ENCODE measurements around the gene LRMDA. TPM values are rescaled to one million over a fixed set of nuclear protein-coding genes. Genes with fewer than 3 reads are reported as not detected.

The LRMDA gene
- total and polyA plus RNA-seq, 2 donors (not counting 3 experiments of a cell fraction or from before 2014, with no cell fraction given), result 9.7 to 18.0 TPM

GRCh38 chr10:76302481-76302880 lies 871.1 kb downstream of the LRMDA start:
- H3K4me2 ChIP-seq (ENCODE audit: insufficient read depth, low read length), result no peak overlapping the region
- intact Hi-C loops (cut with micrococcal nuclease), result loop anchor here (2.0 to 5.0 kb wide), 2 partner anchors 245 to 266 kb away; no protein-coding TSS in a partner anchor
- CTCF ChIA-PET, result interaction anchor here (1.2 to 3.0 kb wide), 6 partner anchors 10 to 902 kb away, joined by 3 to 21 read pairs (median 9); partner anchors contain the start of gene ZNF503
- H3K36me3 ChIP-seq (ENCODE audit: control insufficient read depth in 2 of 2, extremely low read depth in 1 of 2, insufficient read depth in 2 of 2, low read length in 2 of 2), result no peaks in the 10 kb centered on the region
- no peaks in the 10 kb centered on the region for H3K27me3 ChIP-seq (ENCODE audit: control insufficient read depth in 2 of 2, insufficient read depth in 2 of 2, low read length in 2 of 2)
- no peaks in the 10 kb centered on the region for H3K9me3 ChIP-seq (replicated peaks; ENCODE audit: control insufficient read depth, insufficient read depth, low read length)
- DNase-seq (ENCODE audit: low read depth, low spot score), result no peak
- BruUV-seq (replicated peaks), result no TSS peak
- TF ChIP-seq EZH2 (IDR thresholded peaks at IDR 0.05; ENCODE audit: borderline replicate concordance, low read depth, low read length, severe bottlenecking) (no peak), JUN (IDR thresholded peaks at IDR 0.05; ENCODE audit: borderline replicate concordance, insufficient read depth, insufficient read length, low read depth) (no peak), CTCF (IDR thresholded peaks at IDR 0.05; ENCODE audit: extremely low read depth in 1 of 2, insufficient read depth in 1 of 2, low read depth in 1 of 2, low read length in 2 of 2) (no peak), GATA2 (IDR thresholded peaks at IDR 0.05; ENCODE audit: insufficient read depth, insufficient read length, low read depth, low read length) (no peak), POLR2A (IDR thresholded peaks at IDR 0.05; ENCODE audit: low read depth, low read length) (no peak), FOS (IDR thresholded peaks at IDR 0.05; ENCODE audit: borderline replicate concordance, insufficient read depth, low read length) (no peak), MAX (IDR thresholded peaks at IDR 0.05; ENCODE audit: insufficient read depth, insufficient read length) (no peak), POLR2AphosphoS5 (IDR thresholded peaks at IDR 0.05; ENCODE audit: insufficient read depth, low read depth, low read length) (no peak), MYC (IDR thresholded peaks at IDR 0.05; ENCODE audit: low read depth, low read length) (no peak)
- POLR2A ChIA-PET, result no interaction called here
- no peak overlapping the region for H3K9ac ChIP-seq (replicated peaks; ENCODE audit: extremely low read depth, insufficient read depth, low read length)
- H3K79me2 ChIP-seq (ENCODE audit: control insufficient read depth, insufficient read depth, low read length), result no peaks in the 10 kb centered on the region
- H2AFZ ChIP-seq (ENCODE audit: low read depth, low read length), result no peak overlapping the region
- H3K4me1 ChIP-seq (ENCODE audit: control insufficient read depth, extremely low read depth, insufficient read depth, low read length), result no peaks in the 10 kb centered on the region
- H3K9me1 ChIP-seq (replicated peaks; ENCODE audit: control insufficient read depth, extremely low read depth, insufficient read depth, low read length), result no peaks in the 10 kb centered on the region
- no peak for FAIRE-seq
- H3K27ac ChIP-seq (ENCODE audit: insufficient read depth, low read depth, low read length), result no peak overlapping the region
- H4K20me1 ChIP-seq (replicated peaks; ENCODE audit: control insufficient read depth, extremely low read depth, insufficient read depth, low read length), result no peaks in the 10 kb centered on the region
- H3K4me3 ChIP-seq (replicated peaks in 1 of 3; ENCODE audit: insufficient read depth in 1 of 3, low read depth in 1 of 3, low read length in 3 of 3), result no peak overlapping the region
- dilution Hi-C loops (cut with MboI; ENCODE audit: extremely low pct_ligation_motif_present, low sequenced_read_pairs), result no loop called here
